Retinal pigment epithelial cell (primary cell): Measurements from ENCODE around the gene MRPL34.

Experiments used
- DNase-seq: peaks from one replicate; pipeline ENCODE4 v3.0.0-alpha.2; 2010; ENCODE audit warnings: low read depth
- H3K4me3 ChIP-seq: 2 replicates; pipeline ENCODE4 v1.5.1; 2011; ENCODE audit warnings: mild to moderate bottlenecking, low read length, control low read depth, moderate library complexity
- TF ChIP-seq, protein P1 (sequence below): conservative IDR thresholded peaks from 2 replicates; pipeline ENCODE4 v1.5.1; 2011; ENCODE audit warnings: low read depth, low read length, control low read depth, inconsistent platforms

MRPL34 gene

GRCh38 chr19:17305517-17306284 lies at the start of gene MRPL34:
TSS of gene MRPL34 (plus strand) at chr19:17305872. CDS start at chr19:17305893, 21 bp downstream.
- DNase-seq = peak; percentile 95
- TF ChIP-seq, protein P1, sequence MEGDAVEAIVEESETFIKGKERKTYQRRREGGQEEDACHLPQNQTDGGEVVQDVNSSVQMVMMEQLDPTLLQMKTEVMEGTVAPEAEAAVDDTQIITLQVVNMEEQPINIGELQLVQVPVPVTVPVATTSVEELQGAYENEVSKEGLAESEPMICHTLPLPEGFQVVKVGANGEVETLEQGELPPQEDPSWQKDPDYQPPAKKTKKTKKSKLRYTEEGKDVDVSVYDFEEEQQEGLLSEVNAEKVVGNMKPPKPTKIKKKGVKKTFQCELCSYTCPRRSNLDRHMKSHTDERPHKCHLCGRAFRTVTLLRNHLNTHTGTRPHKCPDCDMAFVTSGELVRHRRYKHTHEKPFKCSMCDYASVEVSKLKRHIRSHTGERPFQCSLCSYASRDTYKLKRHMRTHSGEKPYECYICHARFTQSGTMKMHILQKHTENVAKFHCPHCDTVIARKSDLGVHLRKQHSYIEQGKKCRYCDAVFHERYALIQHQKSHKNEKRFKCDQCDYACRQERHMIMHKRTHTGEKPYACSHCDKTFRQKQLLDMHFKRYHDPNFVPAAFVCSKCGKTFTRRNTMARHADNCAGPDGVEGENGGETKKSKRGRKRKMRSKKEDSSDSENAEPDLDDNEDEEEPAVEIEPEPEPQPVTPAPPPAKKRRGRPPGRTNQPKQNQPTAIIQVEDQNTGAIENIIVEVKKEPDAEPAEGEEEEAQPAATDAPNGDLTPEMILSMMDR = peak; percentile 83
- H3K4me3 ChIP-seq = peak within 1 kb of the TSS; percentile 79

- no peak for DNase-seq
- no peak overlapping the region for H3K4me3 ChIP-seq
- TF ChIP-seq, protein P1 = no peak
These were observed 49.5 kb upstream of the MRPL34 start for GRCh38 chr19:17256130-17256529.

DNA sequence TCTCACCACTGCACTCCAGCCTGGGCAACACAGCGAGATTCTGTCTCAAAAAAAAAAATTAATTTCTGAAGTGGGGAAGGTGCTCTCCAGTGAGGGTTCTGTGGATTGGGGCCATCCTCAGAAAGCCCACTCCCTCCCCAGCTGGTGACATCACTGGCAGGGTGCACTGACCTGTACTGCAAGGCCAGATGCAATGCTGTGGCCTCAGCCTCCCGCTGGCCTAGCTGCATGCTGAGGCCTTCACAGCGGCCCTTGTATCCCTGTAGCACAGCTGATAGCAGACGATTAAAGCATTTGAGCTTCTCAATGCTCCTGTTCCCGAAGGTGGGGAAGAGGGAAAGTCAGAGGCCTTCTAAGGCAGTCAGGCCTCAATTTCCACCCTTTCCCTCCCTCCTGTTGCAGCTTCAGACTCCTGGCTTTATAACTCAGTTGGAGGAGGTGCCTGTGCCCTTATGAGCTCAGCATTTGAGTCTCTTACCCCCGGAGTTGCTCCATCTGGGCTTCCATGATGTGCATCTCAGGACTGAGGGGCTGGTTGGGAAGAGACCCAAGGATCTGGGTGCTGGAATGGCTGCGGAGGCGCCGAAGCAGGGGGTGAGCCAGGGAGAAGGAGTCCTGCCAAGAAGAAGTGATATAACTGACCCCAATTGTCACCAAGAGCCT lies 46.4 kb upstream of the MRPL34 start:
- TF ChIP-seq, protein P1 = no peak
- H3K4me3 ChIP-seq = no peak overlapping the region
- DNase-seq = no peak

DNA sequence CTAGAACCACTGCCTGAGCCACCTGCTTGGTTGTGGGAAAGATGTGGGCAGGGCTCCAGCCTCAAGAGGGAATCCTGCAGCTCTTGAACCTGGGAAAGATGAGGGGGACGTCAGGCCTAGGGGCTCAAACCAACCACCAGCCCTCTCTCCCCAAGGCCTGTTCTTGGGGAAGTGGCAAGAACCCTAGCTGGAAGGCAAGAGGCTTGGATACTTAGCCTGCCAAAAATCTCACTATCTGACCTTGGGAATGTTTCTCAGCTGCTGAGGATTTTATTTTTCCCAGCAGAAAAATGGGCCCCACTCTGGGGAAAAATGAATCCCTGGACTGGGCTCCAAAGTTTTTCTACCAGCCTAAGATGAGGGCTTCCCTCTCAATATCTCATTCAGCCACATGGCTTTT lies 45.7 kb upstream of the MRPL34 start:
- TF ChIP-seq, protein P1 = no peak
- DNase-seq = no peak
- no peak overlapping the region for H3K4me3 ChIP-seq

GRCh38 chr19:17260842-17261325 lies 44.8 kb upstream of the MRPL34 start:
- TF ChIP-seq, protein P1 = peak; percentile 84
- H3K4me3 ChIP-seq = no peak overlapping the region
- DNase-seq = no peak

DNA sequence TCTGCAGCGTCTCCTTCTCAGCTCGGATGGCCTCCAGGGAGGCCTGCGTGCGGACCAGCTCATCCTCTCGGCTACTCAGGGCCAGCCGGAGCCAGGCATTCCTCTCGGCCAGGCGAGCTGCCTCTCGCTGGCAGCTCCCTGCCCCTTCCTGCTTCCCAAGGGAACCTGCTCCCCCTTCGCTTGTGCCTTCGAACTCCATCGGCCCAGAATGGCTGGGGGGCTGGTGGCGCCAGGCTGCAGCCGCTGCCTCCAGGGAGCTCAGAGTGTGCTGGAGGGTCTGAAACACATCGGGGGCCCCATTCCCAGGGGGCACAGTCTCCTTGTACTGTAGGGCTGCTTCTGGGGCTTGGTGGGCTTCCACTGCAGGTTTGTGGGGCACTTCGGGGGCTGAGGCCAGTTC lies 43.1 kb upstream of the MRPL34 start:
- no peak for DNase-seq
- TF ChIP-seq, protein P1 = no peak
- no peak overlapping the region for H3K4me3 ChIP-seq
